ENCODE measurements around the gene BLOC1S1. TPM values are rescaled to one million over a fixed set of nuclear protein-coding genes. Genes with fewer than 3 reads are reported as not detected.

Gene BLOC1S1
- polyA plus RNA-seq (2013, experiment 1 of 2; ENCODE audit: insufficient read length), result 84.2 TPM
- 73.6 TPM for polyA plus RNA-seq (2013, experiment 2 of 2; ENCODE audit: insufficient read length)

DNA sequence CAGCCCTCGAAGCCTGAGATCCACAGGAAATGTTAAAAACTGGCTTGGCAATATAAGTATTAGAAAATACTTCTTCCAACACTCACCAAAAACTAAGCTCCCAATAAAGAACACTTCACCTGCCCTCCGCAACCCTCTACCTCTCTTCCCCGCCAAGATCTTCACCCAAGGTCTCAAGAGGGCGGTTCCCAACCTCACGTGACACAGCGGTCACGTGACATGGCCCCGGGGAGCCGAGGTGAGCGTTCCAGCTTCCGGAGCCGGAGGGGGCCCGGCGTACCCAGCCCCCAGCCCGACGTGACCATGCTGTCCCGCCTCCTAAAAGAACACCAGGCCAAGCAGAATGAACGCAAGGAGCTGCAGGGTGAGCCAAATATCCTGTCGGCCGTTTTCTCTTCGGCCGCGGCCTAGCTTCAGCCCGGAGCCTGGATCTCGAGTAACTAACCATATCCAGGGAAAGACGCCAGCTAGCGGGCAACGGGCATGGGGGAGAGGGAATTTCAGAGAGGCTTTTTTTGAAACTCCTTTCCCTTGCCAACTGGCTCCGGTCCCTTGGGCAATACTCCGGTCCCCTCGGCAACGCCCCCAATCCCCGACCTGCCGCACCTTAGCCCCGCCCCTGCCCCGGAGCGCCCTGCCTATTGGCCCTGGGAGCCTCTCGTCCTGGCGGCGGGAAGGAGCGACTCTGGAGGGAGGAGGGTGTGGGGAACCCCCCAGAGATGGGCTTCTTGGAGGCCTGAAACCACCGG is at the start of gene BLOC1S1:
Gene BLOC1S1 (plus strand): TSS at position 214 of the 749 bp plus-strand sequence. CDS start 6 bp downstream, at position 220.
- peak; percentile 95 for DNase-seq

DNA sequence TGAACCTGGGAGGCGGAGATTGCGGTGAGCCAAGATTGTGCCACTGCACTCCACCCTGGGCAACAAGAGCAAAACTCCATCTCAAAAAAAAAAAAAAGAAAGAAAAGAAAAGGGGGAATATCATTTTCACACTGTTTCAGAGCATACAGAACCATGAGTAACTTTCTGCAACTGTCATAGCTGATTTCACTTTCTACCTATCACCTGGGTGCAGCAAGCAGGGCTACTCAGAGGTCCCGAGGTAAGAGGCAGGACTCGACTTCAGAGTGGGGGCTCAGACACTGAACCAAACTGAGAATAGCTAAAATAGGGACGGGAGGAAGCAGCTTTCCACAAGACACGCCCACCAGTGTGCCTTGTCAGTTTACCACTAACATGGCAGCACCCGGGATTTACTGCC is 49.3 kb upstream of the BLOC1S1 start:
- no peak for DNase-seq

DNA sequence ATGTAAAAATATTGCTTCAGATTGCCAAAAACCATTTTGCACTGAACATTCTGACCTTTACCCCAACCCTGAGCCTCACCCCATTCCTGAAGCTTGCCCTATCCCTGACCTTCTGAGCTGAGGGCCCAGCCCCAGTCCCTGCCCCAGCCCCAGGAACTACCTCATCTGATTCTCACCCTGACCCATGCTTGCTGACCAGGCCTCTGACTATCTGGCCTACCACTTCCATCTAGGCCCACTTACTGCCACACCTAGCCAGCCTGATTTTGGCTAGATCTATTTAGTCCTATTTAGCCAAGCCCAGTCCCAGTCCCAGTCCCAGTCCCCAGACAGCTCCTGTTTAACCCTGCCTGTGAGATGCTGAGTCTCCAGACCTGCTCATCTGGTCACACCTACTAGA is 45.6 kb upstream of the BLOC1S1 start:
- no peak for DNase-seq

DNA sequence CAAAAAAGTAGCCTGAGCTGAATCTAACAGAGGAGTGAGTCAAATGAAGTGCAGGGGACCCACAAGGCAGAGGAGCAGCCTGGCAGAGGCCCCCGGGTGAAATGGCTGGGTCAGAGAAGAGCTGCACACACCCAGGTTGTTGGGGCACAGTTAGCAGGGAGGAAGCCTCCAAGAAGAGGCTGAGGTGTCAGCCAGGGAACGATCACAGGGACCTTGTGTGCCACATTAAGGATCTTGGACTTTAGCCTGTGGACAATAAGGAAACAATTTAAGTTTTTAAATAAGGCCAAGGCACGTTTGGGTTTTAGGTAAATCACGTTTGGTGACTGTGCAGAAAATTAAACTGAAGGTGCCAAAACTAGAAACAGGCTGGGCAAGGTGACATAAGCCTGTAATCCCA is 44.1 kb upstream of the BLOC1S1 start:
- no peak for DNase-seq

DNA sequence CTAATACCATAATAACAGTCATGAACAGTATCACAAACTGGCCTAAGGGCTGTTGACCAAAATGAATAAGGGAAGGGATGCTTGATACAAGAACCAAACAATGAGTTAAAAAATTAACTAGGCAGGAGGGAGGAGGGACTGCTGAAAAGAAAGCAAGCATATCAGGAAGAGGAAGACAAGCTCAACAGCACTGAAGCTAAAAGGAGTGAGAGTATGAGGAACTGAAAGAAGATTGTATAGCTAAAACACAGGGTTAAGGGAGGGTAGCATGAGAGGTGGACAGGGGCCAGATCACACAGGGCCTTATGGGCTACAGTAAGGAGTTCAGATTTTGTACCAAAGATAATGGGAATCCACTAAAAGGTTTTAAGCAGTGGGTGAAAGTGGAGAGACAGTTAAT is 42.2 kb upstream of the BLOC1S1 start:
- no peak for DNase-seq

DNA sequence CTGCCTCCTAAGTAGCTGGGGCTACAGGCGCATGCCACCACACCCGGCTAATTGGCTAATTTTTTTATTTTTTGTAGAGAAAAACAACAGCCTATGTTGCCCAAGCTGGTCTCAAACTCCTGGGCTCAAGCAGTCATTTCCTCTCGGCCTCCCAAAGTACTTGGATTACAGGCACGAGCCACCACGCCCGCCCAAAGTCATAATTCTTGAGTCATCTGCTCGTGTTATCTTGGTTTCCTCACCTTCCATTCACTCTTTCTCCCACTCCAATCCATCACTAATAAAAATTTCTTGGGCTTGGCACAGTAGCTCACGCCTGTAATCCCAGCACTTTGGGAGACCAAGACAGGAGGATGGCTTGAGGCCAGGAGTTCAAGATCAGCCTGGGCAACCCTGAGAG is 40.2 kb upstream of the BLOC1S1 start:
- DNase-seq, result no peak

DNA sequence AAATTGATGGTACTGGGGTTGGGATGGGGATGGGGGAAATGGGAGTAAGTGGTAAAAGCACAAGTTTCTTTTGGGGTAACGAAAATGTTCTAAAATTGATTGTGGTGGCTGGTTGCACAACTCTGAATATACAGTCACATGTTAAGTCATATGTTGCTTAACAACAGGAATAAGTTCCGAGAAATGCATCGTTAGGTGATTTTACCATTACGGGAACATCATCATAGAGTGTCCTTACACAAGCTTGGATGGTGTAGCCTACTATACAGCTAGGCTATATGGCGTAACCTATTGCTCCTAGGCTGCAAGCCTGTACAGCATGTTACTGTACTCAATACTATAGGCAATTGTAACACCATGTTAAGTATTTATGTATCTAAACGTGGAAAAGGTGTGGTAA is 39.1 kb upstream of the BLOC1S1 start:
- DNase-seq, result no peak

DNA sequence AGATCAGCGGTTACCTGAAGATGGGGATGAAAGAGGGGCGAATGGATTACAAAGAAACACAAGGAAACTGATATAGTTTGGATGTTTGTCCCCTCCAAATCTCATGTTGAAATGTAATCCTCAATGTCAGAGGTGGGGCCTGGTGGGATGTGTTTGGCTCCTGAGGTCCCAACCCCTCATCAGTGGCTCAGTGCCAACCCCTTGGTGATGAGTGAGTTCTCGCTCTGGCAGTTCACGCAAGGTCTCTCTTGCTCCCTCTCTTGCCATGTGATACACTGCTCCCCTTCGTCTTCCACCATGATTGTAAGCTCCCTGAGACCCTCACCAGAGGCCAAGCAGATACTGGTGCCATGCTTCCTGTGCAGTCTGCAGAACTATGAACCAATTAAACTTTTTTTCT is 36.2 kb upstream of the BLOC1S1 start:
- DNase-seq, result no peak

DNA sequence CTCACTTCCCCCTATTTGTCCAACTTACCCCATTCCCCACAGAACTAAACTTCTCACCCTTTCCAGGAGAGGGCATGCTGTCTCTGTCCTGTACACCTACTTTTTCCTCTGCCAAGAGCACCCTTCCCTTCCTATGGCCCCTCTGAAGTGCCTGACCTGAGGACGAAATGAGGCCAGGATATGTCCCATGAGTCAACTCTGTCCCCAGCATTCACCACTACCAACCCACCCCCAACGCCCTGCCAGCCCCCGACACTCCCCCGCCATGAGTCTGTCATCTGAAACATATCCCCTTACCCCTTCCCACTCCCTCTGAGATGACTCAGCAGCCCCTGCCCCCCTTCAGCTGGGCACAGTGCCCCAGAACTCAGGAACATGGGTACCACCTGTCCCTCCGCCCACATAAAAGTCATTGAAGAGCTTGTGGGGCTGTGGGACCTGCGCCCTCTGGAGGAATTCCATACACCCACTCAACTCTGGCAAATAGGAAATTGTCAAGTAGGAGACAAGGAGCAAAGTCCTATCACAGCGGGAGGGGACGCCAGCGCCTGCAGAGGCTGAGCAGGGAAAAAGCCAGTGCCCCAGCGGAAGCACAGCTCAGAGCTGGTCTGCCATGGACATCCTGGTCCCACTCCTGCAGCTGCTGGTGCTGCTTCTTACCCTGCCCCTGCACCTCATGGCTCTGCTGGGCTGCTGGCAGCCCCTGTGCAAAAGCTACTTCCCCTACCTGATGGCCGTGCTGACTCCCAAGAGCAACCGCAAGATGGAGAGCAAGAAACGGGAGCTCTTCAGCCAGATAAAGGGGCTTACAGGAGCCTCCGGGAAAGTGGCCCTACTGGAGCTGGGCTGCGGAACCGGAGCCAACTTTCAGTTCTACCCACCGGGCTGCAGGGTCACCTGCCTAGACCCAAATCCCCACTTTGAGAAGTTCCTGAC is 34.4 kb upstream of the BLOC1S1 start:
- DNase-seq, result peak; percentile 73

DNA sequence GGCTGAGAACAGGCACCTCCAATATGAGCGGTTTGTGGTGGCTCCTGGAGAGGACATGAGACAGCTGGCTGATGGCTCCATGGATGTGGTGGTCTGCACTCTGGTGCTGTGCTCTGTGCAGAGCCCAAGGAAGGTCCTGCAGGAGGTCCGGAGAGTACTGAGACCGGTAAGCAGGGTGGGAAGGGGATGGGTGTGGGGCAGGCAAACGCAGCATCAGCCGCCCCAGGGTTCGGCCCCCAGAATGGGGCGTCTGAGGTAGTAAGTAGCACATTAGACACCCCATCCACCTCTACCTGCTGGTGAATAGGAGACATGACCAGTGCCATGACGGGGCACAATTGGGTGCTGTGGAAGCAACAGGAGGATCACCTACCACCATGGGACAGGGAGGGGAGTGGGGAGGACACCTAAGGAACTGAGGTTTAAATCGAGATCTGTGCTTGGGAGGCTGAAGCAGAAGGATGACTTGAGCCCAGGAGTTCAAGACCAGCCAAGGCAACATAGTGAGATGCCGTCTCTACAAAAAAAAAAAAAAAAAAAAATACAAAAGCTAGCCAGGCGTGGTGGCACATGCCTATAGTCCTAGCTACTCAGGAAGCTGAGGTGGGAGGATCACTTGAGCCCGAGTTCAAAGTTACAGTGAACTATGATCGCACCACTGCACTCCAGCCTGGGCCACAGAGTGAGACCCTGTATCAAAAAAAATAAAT is 33.6 kb upstream of the BLOC1S1 start:
- no peak for DNase-seq

DNA sequence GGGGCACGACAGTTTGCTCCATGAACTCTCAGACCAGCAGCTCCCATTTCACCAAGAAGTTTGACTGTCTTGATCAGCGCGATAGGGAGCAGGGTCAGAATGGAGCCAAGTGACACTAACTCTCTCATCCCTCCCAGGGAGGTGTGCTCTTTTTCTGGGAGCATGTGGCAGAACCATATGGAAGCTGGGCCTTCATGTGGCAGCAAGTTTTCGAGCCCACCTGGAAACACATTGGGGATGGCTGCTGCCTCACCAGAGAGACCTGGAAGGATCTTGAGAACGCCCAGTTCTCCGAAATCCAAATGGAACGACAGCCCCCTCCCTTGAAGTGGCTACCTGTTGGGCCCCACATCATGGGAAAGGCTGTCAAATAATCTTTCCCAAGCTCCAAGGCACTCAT is 32.2 kb upstream of the BLOC1S1 start:
- no peak for DNase-seq

DNA sequence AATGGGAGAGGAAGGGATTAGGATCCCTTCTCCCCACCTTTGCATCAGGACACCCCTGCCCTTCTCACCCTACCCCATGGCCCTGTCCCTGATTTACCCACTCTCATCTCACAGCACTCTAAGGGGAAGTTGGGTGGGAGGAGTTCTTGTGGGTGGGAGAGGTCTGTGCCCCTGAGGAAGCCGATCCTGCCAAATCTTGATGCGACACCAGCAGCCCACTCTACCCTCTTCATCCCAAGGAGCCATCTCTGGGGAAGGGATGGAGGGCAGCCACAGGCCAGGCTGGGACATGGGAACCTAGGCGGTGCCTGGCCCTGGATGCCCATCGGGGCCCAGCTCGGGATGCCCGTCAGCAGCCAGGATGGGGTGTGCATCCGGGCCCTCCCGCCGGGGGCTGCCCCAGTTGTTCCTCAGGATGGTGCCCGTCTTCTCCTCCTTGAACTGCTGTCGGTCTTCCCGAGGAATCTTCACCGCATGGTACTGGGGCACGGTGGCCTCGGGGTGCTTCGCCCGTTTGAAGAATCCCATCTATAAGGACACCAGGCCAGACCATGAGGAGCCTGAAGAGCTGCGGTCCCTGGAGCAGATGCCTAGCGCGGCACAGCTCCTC is 31.0 kb upstream of the BLOC1S1 start:
- no peak for DNase-seq

DNA sequence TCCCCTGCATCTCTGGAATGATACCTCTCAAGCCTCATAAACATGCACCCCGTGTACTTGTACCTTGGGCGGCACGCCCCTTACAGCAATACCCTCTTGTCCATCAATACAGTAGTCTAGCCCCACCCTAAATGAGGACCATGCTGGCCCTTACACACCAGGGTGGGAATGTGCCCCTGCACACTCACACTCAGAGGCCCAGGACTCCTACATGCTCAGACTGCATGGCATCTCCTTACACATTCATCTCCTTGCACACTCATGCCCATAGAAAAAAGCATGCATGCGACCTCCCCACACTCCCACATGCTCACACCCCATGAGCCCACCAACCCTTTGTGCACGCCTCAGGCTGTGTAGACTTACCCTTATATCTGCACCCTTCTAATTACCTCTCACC is 30.2 kb upstream of the BLOC1S1 start:
- DNase-seq, result no peak

DNA sequence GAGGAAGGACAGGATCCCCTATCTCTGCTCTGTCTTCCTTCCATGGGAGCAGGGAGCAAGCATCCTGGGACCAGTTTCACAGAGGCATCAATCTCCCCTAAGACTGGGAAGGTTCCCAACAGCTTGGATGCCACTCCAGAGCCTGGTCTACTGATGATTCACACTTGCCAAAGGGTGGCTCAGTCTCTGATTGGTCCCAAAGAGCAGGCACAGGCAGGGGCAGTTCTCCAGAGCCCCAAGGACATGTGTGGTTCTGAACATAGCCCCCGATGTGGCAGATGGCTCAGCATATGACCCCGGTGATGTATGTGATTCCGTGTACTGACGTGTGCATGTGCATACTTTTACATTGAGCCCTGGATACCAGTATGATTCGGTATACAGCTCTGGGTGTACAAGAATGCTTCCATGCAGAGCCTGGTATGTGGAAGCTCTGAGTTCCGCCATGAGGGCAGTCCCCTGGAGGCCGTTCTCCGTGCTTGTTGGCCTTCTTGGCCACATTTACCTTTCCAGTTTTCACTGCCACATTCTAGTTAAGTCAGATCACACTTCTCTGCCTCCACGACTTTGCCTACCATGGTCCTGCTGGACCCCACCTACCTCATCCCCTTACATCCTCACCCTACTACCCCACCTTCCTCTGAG is 29.4 kb upstream of the BLOC1S1 start:
- no peak for DNase-seq

DNA sequence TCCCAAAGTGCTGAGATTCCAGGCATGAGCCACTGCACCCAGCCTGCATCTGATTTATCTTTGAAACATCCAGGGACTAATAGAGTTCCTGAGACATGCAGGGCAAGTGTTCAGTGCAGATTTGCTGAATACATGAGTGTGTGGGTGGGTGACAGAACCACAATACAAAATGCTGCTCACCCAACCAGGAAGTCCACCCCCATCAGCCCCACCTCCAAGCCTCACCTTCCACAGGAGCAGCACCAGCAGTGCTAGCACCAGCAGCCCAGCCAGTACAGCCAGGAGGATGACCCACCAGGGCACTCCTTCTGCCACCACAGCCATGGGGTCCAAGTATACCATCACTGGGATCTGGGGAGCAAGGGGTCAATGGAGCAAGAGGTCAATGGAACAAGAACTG is 28.1 kb upstream of the BLOC1S1 start:
- no peak for DNase-seq

DNA sequence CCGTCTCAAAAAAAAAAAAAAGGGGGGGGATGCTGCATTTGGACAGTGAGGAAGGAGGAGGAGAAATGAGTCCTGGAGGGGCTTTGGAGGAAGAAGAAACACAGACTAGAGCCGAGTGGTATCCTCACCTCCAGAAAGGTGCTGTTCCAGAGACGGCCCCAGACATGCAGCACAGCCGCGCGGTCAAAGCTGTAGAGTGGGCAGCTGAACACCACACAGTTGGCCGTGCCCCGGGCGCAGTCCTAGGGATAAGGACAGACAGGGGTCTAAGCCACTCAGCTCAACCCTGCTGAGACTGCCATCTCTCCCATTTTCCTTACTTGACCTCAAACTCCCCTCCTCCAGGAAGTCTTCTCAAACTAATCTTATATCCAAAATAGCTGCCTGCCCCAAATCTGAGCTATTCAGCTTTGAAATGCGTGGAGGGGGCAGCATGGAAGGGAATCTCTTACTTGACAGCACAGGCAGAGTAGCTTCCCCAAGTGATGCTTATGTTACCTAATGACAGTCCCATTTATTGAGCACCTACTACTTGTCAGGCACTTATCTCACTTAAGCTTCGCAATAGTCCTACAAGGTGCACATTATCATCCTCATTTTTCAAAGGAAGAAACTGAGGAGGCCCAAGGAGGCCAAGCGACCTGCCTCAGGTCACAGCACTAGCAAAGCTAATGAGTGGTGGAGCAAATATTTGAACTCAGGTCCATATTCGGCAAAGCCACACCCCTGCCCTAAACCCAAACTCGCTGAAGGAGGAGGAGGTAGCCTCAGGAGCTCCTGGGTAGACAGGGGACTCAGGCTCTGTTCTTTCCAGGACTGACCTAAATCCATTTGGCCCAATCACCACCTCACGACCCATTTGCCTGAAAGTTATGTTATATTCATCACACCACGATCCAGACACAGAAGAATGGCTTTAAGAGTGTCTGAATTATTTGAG is 26.9 kb upstream of the BLOC1S1 start:
- DNase-seq, result no peak

DNA sequence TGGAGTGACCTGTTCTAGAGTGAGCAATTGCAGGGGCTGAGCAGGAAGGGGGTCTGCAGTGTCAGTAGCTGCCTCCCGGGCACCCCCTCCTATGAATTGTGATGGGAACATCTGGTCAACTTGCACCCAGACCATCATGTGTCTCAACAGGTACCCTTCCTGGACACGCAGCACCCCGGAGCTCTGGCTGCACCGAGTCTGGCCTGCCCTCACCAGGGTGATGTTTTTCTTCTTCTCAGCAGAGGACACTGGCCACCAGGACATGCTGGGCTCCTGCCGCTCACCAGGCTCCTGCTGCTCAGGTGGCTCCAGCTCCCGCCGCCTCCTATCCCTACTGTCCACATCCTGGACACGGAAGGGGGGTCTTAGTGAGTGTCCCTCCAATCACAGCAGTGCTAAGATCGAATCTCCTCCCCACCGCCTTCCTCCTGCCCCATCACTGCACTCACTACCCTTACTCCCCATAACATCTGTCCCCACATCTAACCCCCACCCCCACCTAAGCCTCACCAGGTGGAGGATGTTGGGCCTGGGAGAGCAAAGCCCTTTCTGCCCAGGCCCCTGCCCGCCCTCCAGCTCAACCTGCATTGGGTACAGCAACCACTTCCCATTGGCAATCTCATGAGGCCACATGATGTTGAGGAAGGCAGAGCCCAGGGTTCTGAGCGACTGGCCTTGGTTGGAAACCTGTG is 23.1 kb upstream of the BLOC1S1 start:
- DNase-seq, result no peak

DNA sequence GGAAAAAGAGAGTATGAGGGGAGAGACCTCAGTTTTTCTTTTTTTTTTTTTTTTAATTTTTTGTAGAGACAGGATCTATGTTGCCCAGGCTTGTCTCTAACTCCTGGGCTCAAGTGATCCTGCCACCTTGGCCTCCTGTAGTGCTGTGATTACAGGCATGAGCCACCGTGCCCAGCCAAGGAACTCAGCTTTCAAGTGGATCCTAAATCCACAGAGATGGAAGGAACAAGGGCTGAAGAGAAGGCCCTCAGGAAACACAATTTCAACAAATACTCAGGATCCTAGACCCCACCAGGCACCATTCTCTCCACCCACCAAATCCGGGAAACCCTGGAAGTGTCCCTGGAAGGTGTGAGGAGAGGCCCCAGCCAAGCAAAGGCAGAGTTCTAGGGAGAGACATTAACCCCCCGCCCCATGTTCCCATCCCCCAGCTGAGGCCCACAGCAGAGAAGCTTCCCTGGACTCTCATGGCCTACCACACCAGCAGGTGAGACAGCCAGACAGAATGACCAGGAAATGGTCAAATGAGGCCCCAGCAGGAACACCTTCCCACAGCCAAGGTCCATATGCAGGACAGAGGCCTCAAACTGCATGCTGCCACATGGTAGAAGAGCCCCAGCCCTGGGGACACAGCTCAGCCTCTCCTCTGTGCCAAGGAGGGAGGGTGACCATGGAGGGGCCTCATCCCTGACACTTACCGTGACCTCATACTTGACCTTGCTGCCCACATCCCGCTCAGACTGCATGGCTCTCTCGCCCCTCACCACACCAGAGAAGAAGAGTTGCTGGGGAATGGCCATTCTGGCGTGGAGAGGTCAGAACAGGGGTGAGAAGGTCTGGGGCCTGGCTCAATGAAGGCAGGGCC is 22.3 kb upstream of the BLOC1S1 start:
- no peak for DNase-seq

DNA sequence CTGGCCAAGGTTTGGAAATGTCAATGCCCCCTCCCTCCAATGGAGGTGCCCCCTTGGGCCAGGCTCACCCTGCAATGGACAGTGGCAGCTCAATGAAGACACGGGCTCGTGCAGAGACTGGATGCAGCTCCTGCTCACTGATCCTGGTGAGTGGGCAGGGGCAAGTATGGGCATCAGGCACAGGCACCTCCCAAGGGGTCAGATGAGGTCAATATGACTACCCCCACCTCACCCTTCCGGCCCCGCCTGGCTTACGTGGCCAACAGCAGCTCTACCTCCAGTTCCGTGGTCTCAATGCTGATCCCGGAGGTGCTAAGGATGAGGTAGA is 21.7 kb upstream of the BLOC1S1 start:
- DNase-seq, result no peak

Measured in fibroblast of skin of back (primary cell).